Epidermal melanocyte (primary cell): ENCODE results near the gene C1orf226.
"Not testable (repeated sequence)": the region's sequence is repeated elsewhere in the genome, so short reads cannot be mapped to it uniquely, and the experiment has no call there.

Experiments
- DNase-seq: peaks from one replicate; pipeline ENCODE4 v3.0.0; 2011; ENCODE audit warnings: low spot score; ENCODE audit not compliant: insufficient read length

C1orf226 gene

DNA sequence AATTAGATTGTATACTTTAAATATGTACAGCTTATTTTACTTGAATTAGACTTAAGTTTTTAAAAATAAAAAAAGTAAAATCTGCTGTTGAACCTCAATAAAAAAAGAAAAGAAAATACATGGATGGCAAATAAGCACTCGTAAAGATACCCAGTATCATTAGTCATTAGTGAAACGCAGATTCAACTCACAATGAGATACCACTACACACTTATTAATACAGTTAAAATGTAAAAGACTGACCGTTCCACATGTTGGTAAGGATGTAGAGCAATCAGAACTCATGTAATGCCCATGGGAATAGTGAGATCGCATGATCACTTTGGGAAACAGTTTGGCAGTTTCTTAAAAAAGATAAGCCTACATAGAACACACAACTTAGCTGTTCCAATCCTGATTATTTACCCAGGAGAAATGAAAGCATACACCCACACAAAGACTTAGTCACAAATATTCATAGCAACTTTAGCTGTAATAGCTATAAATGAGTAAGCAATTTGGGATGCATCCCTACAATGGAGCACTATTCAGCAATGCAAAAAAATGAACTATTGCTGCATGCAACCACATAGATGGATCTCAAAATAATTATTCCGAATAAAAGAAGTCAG, 23.1 kb downstream of the C1orf226 start:
- no peak for DNase-seq

GRCh38 chr1:162405800-162406199, 24.3 kb downstream of the C1orf226 start:
- no peak for DNase-seq

- DNase-seq, result no peak
These were observed 25.3 kb downstream of the C1orf226 start for GRCh38 chr1:162406811-162407210.

GRCh38 chr1:162407539-162407938, 26.0 kb downstream of the C1orf226 start:
- no peak for DNase-seq

GRCh38 chr1:162412002-162412401, 30.5 kb downstream of the C1orf226 start, which contains the start of gene SH2D1B:
TSS of gene SH2D1B (minus strand) at chr1:162412136. CDS start at chr1:162412016, 120 bp downstream.
- no peak for DNase-seq

DNA sequence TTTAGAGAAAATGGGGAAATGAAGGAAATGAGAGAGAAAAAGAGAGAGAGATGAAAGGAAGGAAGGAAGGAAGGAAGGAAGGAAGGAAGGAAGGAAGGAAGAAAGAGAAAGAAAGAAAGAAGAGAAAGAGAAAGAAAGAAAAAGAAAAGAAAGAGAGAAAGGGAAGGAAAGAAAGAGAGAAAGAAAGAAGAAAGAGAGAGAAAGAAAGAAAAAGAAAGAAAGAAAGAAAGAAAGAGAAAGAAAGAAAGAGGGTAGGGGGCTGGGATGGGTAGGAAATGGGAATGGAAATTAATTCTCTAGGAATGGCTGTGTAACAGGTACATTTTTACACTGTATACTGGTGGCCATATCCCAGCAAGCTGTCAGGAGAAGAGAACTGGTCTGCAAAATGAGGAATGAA, 34.7 kb downstream of the C1orf226 start:
- DNase-seq, result no peak

DNA sequence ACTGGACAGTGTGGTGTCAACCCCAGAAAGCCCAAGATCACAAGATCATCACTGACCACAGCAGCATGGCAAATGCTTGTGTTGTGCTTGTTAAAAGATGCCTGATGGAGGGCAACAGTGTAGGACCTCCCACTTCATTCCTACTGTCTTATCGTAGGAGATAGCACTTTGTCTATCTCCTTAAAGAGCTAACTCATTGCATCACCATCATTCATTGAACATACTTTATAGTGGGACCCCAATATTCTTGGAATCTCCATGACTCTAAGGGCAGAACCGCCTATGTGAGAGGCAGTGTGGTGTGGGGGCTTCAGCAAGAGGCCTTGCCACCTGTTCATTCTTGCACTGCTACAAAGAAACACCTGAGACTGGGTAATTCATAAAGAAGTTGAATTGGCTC, 35.4 kb downstream of the C1orf226 start:
- DNase-seq, result no peak

GRCh38 chr1:162417650-162418049, 36.1 kb downstream of the C1orf226 start:
- no peak for DNase-seq

GRCh38 chr1:162418584-162418983, 37.1 kb downstream of the C1orf226 start:
- not testable (repeated sequence) for DNase-seq

DNA sequence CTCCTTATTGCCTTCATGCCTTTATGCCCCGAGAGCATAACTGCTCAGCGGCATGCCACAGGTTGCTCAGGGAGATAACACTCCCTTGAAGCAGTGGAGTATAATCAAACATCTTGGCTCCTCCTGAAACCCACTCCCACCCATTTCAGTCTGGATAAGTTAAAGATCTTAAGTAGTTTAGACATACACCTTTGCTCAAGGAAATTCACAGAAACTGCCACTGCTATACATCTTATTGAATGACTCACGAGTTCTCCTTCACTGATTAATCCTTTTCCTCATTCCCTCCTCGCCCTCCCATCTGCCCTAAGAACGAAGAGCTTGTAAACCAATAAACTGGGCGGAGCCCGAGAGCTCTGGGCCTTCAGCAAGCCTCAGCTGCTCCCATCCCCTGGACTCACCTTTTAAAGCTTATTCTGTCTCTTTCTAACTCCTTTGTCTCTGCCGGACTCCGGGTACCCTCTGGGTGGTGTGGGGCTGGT, 38.0 kb downstream of the C1orf226 start:
- not testable (repeated sequence) for DNase-seq

DNA sequence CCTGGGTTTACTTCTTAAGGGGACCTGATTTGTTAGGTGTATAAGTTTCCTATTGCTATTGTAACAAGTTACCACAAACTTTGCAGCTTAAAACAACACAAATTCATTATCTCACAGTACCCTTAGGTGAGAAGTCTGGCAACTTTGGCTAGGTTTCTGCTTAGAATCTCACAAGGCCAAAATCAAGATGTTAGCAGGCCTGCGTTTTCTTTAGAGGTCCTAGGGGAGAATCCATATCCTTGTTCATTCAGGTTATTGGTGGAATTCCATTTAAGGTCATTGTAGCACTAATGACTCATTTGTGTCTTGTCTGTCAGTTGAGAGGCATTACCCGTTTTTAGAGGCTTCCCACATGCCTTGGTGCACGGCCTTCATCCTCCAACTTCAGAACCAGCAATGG, 38.6 kb downstream of the C1orf226 start:
- DNase-seq, result no peak

DNA sequence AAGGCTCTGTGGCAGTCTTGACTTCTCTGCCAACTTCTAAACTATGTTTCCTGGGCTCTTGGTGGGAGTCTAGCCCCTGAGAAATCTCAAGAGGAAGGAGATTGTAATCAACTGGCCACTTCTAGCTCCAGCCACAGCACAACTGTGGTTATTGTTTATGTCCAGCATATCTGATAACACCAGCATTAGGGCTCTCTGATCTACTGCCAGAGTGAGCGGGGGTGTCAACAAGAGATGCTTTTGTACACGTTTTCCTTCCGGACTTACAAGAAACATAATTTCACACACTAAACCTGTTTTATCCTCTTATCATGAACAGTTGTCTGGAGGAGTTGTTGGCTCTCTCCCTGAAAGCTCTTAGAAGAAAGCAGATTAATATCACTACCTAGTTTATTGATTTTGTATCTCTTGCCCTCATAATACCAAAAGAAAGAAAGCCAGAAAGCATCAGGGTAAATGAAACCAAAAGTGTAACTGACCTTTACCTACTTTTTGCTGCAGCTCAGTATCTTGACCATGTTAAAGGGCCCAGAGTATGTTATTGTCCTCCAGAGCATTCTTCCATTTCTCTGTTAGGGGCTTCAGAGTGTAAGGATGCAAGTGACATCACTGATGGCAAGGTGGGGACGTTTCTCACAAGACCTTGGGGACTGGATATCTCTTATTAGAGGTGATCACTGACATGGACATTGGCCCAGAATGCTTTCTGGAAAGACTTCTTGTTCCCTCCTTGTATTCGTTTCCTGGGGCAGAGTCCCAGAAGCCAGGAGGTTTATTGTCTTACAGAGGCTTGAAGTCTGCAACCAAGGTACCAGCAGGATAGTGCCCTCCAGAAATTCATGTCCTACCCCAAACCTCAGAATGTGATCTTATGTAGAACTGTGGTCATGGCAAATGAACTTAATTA, 40.0 kb downstream of the C1orf226 start:
- no peak for DNase-seq

DNA sequence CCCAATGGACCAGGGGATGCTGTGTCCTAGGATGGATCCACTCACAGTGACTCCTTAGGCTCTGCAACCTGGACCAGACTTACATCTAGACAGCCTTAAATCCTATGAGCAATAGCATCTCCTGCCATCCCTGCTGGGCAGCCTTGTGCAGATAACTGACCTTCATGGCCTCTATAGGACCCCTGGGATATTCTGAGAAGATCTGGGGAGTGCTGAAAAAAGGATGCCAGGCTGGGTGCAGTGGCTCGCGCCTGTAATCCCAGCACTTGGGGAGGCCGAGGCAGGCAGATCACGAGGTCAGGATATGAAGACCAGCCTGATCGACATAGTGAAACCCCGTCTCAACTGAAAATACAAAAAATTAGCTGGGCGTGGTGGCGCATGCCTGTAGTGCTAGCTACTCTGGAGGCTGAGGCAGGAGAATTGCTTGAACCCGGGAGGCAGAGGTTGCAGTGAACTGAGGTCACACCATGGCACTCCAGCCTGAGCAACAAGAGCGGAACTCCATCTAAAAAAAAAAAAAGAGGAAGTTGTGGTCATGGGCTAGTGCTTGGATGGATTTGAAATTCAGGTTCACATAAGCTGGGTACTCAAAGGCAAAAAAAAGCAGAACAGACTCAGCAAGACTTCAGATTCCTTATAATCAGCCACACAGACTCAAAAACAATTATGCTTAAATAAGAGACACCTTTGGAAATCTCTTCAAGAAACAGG, 41.3 kb downstream of the C1orf226 start:
- no peak for DNase-seq

- no peak for DNase-seq
These were observed 49.1 kb downstream of the C1orf226 start for GRCh38 chr1:162430583-162430982.

DNA sequence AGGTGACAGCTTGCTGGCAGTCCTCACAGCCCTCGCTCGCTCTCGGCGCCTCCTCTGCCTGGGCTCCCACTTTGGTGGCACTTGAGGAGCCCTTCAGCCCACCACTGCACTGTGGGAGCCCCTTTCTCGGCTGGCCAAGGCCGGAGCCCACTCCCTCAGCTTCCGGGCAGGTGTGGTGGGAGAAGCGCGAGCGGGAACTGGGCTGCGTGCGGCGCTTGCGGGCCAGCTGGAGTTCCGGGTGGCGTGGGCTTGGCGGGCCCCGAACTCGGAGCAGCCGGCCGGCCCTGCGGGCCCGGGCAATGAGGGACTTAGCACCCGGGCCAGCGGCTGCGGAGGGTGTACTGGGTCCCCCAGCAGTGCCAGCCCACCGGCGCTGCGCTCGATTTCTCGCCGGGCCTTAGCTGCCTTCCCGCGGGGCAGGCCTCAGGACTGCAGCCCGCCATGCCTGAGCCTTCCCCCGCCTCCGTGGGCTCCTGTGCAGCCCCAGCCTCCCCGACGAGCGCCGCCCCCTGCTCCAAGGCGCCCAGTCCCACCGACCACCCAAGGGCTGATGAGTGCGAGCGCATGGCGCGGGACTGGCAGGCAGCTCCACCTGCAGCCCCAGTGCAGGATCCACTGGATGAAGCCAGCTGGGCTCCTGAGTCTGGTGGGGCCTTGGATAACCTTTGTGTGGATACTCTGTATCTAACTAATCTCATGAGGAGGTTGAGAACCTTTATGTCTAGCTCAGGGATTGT, 51.6 kb downstream of the C1orf226 start:
- not testable (repeated sequence) for DNase-seq
